Astrocyte (in vitro differentiated cells and primary cell): Measurements from ENCODE around the gene HSPA9. TPM values are rescaled to one million over a fixed set of nuclear protein-coding genes. Genes with fewer than 3 reads are reported as not detected.
A peak's percentile ranks its signal among the peaks of the same experiment; 100 is the strongest.

ENCODE experiments used
- DNase-seq: peaks from one replicate; pipeline ENCODE4 v3.0.0-alpha.2; 2010; ENCODE audit warnings: low read depth
- FAIRE-seq: peaks from 2 replicates; lab custom pipeline; 2011; peaks lifted over from hg19 to GRCh38; lab: Jason Lieb, UNC
- H2AFZ ChIP-seq: 2 replicates; pipeline ENCODE4 v1.6.0; 2012; ENCODE audit warnings: low read depth, low read length, inconsistent platforms
- H3K27ac ChIP-seq: 2 replicates; pipeline ENCODE4 v1.5.1; 2011; ENCODE audit warnings: low read depth, low read length, inconsistent platforms
- H3K27me3 ChIP-seq: 2 replicates; pipeline ENCODE4 v1.6.0; 2011; ENCODE audit warnings: low read length, inconsistent platforms; ENCODE audit not compliant: insufficient read depth
- H3K36me3 ChIP-seq: 2 replicates; pipeline ENCODE4 v1.5.1; 2011; ENCODE audit warnings: low read length, inconsistent platforms; ENCODE audit not compliant: insufficient read depth
- H3K4me1 ChIP-seq: 2 replicates; pipeline ENCODE4 v1.5.1; 2011; ENCODE audit warnings: low read length, inconsistent platforms; ENCODE audit not compliant: insufficient read depth
- H3K4me2 ChIP-seq: 2 replicates; pipeline ENCODE4 v1.6.0; 2012; ENCODE audit warnings: low read length, inconsistent platforms
- H3K4me3 ChIP-seq: 2 replicates; pipeline ENCODE4 v1.5.1; 2011; ENCODE audit warnings: low read depth, mild to moderate bottlenecking, low read length, inconsistent platforms; ENCODE audit not compliant: insufficient read depth
- H3K79me2 ChIP-seq: 2 replicates; pipeline ENCODE4 v1.6.0; 2012; ENCODE audit warnings: mild to moderate bottlenecking, low read length, inconsistent platforms; ENCODE audit not compliant: insufficient read depth
- H3K9ac ChIP-seq: 2 replicates; pipeline ENCODE4 v1.6.0; 2012; ENCODE audit warnings: mild to moderate bottlenecking, low read length, inconsistent platforms
- H3K9me3 ChIP-seq: 2 replicates; pipeline ENCODE4 v1.5.1; 2012; ENCODE audit warnings: low read depth, mild to moderate bottlenecking, low read length, inconsistent platforms; ENCODE audit not compliant: insufficient read depth
- H4K20me1 ChIP-seq: 2 replicates; pipeline ENCODE4 v1.6.0; 2012; ENCODE audit warnings: low read length, inconsistent platforms; ENCODE audit not compliant: insufficient read depth
- H3K27ac Mint-ChIP-seq: one replicate; pipeline ENCODE4 v1.8.0; 2021; ENCODE audit warnings: mild to moderate bottlenecking, mixed read lengths; ENCODE audit not compliant: unreplicated experiment
- H3K27me3 Mint-ChIP-seq: one replicate; pipeline ENCODE4 v1.8.0; 2021; ENCODE audit warnings: low read depth, mixed read lengths; ENCODE audit not compliant: unreplicated experiment
- H3K36me3 Mint-ChIP-seq: one replicate; pipeline ENCODE4 v1.8.0; 2021; ENCODE audit warnings: low read depth, mixed read lengths; ENCODE audit not compliant: unreplicated experiment
- H3K4me1 Mint-ChIP-seq: one replicate; pipeline ENCODE4 v1.8.0; 2021; ENCODE audit warnings: low read depth, mixed read lengths; ENCODE audit not compliant: unreplicated experiment
- H3K4me3 Mint-ChIP-seq: one replicate; pipeline ENCODE4 v1.8.0; 2021; ENCODE audit warnings: mild to moderate bottlenecking, moderate library complexity, mixed read lengths; ENCODE audit not compliant: unreplicated experiment
- H3K9me3 Mint-ChIP-seq: one replicate; pipeline ENCODE4 v1.8.0; 2021; ENCODE audit warnings: mild to moderate bottlenecking, mixed read lengths; ENCODE audit not compliant: unreplicated experiment
- CTCF ChIP-seq: IDR thresholded peaks from 2 replicates; pipeline ENCODE4 v1.5.1; 2011; ENCODE audit warnings: low read depth, mild to moderate bottlenecking, inconsistent platforms, low read length, moderate library complexity; ENCODE audit not compliant: insufficient read depth
- EZH2 ChIP-seq: IDR thresholded peaks from 2 replicates; pipeline ENCODE4 v1.6.1; 2012; ENCODE audit warnings: mild to moderate bottlenecking, low read length, inconsistent platforms; ENCODE audit not compliant: insufficient read depth
- total RNA-seq: library from RNA; stranded (reverse); gene quantifications from 2 replicates; pipeline ENCODE4 v1.2.1, GENCODE V29; 2021

The HSPA9 gene
- total RNA-seq, 1 donor from 2014 or later: 266 TPM

GRCh38 chr5:138523406-138523805 is 51.8 kb downstream of the HSPA9 start:
- TF ChIP-seq EZH2: no peak
- no peak for TF ChIP-seq CTCF
- no peak overlapping the region for H3K27ac ChIP-seq
- H3K4me3 ChIP-seq: no peak overlapping the region
- H3K4me2 ChIP-seq: no peak overlapping the region
- no peaks in the 10 kb centered on the region for H3K9me3 ChIP-seq
- Mint-ChIP-seq H3K4me3 (peak overlapping the region; percentile 62), H3K27me3 (no peaks in the 10 kb centered on the region), H3K4me1 (peaks cover 17% of the 10 kb centered on the region), H3K9me3 (no peaks in the 10 kb centered on the region), H3K36me3 (peaks cover 9% of the 10 kb centered on the region), H3K27ac (peak overlapping the region; percentile 34)
- peaks cover 96% of the 10 kb centered on the region for H3K79me2 ChIP-seq
- H4K20me1 ChIP-seq: peaks cover 72% of the 10 kb centered on the region
- H2AFZ ChIP-seq: no peak overlapping the region
- H3K4me1 ChIP-seq: peaks cover 6% of the 10 kb centered on the region
- H3K27me3 ChIP-seq: no peaks in the 10 kb centered on the region
- FAIRE-seq (no peak), DNase-seq (no peak)
- H3K9ac ChIP-seq: no peak overlapping the region
- peaks cover 8% of the 10 kb centered on the region for H3K36me3 ChIP-seq

DNA sequence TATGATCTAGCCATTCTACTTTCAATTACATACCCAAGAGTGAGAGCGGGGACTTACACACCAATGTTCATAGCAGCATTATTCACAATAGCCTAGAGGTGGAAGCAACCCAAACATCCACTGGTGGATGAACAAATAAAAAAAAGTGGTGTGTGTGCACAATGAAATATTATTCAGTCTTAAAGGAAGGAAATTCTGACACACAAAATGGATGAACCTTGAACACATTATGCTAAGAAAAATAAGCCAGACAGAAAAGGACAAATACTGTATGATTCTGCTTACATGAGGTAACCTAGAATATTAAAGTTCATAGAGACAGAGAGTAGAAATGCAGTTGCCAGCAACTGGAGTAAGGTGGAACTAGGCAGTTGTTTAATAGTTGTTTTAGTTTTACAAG is 54.2 kb downstream of the HSPA9 start:
- H3K27ac Mint-ChIP-seq: no peak overlapping the region
- peaks cover 93% of the 10 kb centered on the region for H3K79me2 ChIP-seq
- H3K9me3 ChIP-seq: no peaks in the 10 kb centered on the region
- no peak overlapping the region for H3K4me3 Mint-ChIP-seq
- peaks cover 11% of the 10 kb centered on the region for H3K36me3 Mint-ChIP-seq
- H4K20me1 ChIP-seq: peaks cover 62% of the 10 kb centered on the region
- H3K9me3 Mint-ChIP-seq: no peaks in the 10 kb centered on the region
- H3K4me1 Mint-ChIP-seq: peaks cover 15% of the 10 kb centered on the region
- DNase-seq (no peak), FAIRE-seq (no peak)
- H3K27ac ChIP-seq: no peak overlapping the region
- no peaks in the 10 kb centered on the region for H3K27me3 Mint-ChIP-seq
- no peak overlapping the region for H2AFZ ChIP-seq
- H3K4me1 ChIP-seq: peaks cover 6% of the 10 kb centered on the region
- peaks cover 15% of the 10 kb centered on the region for H3K36me3 ChIP-seq
- H3K27me3 ChIP-seq: no peaks in the 10 kb centered on the region
- H3K4me2 ChIP-seq: no peak overlapping the region
- no peak overlapping the region for H3K4me3 ChIP-seq
- TF ChIP-seq CTCF (no peak), EZH2 (no peak)
- no peak overlapping the region for H3K9ac ChIP-seq

- no peak overlapping the region for H2AFZ ChIP-seq
- H3K27me3 ChIP-seq: no peaks in the 10 kb centered on the region
- Mint-ChIP-seq H3K9me3 (no peaks in the 10 kb centered on the region), H3K27ac (no peak overlapping the region), H3K36me3 (peaks cover 15% of the 10 kb centered on the region), H3K4me1 (peaks cover 13% of the 10 kb centered on the region), H3K4me3 (no peak overlapping the region), H3K27me3 (no peaks in the 10 kb centered on the region)
- peaks cover 42% of the 10 kb centered on the region for H3K36me3 ChIP-seq
- no peak overlapping the region for H3K9ac ChIP-seq
- H3K27ac ChIP-seq: no peak overlapping the region
- H3K4me2 ChIP-seq: no peak overlapping the region
- H3K79me2 ChIP-seq: peaks cover 74% of the 10 kb centered on the region
- H3K4me3 ChIP-seq: no peak overlapping the region
- peaks cover 6% of the 10 kb centered on the region for H3K4me1 ChIP-seq
- DNase-seq (no peak), FAIRE-seq (no peak)
- H3K9me3 ChIP-seq: no peaks in the 10 kb centered on the region
- H4K20me1 ChIP-seq: peaks cover 61% of the 10 kb centered on the region
- TF ChIP-seq CTCF (no peak), EZH2 (no peak)
These were observed 57.8 kb downstream of the HSPA9 start for GRCh38 chr5:138517437-138517836.
